Skeletal muscle cell (primary cell): ENCODE measurements around the gene MYO5A.
"Not testable (repeated sequence)": the region's sequence is repeated elsewhere in the genome, so short reads cannot be mapped to it uniquely, and the experiment has no call there.

Source experiments
- DNase-seq: peaks from one replicate; pipeline ENCODE4 v3.0.0-alpha.2; 2010; ENCODE audit warnings: low read depth
- H3K4me3 ChIP-seq: 2 replicates; pipeline ENCODE4 v1.5.1; 2011; ENCODE audit warnings: low read depth, mild to moderate bottlenecking, control low read depth, low read length, moderate library complexity

The MYO5A gene

DNA sequence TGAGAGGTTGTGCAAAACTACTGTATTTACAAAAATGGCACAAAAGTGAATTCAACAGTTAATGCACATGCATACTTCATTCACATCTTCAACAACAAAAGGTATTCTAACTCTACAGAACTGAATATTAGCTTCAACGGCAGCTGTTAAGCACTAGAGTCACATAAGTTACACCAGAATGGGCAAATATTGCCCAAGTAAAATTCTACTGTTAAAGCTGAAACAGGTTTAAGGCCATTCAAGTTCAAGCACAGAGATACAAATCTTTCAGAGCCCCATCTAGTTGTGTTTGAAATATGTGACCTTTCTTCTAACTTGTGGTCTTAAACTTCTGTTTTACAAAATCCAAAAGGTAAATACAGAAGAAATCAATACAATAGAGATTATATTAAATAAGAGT is 22.5 kb upstream of the MYO5A start:
- not testable (repeated sequence) for H3K4me3 ChIP-seq, DNase-seq

DNA sequence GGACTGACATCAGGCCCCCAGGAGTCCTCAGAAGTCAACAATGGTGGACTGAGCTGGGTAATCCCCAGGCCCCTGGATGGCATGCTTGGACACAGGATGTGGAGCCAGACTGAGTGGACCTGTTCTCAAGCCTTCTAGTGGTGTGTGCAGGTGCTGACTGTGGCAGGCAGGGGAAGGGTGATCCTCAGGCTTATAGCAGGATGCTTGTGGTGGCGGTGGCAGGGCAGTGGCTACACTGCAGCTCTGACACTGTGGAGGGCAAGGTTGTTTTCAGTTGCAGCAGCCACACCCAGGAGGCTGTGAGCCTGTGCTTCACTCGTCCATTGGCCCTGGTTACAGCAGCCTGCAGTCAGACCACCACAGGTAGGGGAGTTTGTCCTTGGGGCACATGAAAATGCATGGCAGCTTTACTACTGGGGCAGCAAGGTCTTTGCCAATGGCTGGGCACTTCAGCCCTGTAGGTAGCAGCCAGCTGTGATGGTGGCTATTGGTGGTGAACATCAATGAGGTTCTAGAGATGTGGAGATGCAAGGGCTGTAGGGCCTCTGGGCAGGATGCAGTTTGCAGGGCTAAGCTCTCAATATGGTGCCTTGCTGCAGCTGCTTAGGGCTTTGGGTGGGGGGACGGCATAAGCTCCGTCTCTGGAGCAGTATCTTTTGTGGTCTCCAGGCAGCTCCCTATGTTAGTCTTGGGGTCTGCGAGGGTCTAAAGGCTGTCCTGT is 17.5 kb upstream of the MYO5A start:
- no peak for DNase-seq
- H3K4me3 ChIP-seq = no peak overlapping the region

DNA sequence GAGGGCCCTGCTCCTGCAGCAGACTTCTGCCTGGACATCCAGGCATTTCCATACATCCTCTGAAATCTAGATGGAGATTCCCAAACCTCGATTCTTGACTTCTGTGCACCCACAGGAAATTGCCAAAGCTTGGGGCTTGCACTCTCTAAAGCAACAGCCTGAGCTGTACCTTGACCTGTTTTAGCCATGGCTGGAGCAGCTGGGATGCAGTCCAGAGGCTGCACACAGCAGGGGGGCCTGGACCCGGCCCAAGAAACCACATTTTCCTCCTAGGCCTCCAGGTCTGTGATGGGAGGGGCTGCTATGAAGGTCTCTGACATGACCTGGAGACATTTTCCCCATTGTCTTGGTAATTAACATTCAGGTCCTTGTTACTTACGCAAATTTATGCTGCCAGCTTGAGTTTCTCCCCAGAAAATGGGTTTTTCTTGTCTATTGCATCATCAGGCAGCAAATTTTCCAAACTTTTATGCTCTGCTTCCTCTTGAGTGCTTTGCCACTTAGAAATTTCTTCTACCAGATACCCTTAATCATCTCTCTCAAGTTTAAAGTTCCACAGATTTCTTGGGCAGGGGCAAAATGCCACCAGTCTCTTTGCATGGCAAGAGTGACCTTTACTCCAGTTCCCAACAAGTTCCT is 11.8 kb upstream of the MYO5A start:
- DNase-seq = no peak
- no peak overlapping the region for H3K4me3 ChIP-seq

DNA sequence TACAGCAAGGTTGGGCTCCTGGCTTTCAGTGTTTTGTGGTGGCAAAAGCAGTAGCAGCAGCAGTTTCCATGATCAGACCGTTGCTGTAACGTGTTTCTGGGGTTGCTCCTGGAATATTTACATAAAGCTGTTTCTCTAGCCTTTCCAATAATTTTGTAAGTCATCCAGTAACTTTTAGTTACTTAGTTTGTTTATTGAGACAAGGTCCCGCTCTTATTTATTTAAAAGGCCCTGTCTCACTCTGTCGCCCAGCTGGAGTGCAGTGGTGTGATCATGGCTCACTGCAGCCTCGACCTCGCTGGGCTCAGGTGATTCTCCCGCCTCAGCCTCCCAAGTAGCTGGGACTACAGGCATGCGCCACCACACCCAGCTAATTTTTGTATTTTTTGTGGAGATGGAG is 8.8 kb upstream of the MYO5A start:
- H3K4me3 ChIP-seq = no peak overlapping the region
- no peak for DNase-seq

DNA sequence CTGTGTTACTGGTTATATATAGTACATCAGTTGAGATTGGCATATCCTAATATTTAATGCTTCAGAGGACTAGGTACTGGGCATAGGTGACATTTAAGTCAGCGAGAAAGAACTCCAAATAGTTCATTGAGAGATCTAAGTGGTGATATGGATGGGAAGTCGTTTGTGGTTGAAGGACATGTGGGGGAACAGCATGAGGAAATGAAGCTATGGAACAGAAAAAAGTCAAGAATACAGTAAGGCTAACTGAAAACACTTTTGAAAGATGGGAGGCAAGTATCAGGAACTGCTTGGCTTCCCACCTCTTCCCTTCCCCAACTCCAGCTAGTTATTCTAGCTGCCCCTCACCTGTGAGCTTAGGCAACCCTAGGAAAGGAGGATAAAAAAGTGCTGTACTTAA is 3.7 kb upstream of the MYO5A start:
- no peak overlapping the region for H3K4me3 ChIP-seq
- no peak for DNase-seq

DNA sequence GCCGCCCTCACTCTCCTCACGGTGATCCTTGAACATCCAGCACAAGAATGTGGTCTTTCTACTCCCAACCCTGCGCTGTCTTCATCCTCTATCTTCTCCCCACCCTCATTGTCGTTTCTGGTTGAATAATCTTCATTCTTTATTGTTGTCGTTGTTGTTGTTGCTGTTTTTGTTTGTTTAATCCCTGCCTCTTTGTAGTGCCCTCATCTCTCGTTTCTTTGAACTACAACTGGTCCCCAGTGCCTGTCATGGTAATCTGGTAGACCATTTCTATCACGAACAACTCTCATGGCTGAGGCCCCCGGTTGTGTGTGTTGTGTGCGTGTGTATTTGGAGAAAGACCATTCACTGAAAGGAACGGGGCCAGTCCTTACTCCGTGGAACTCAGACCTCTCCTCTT is 1.3 kb upstream of the MYO5A start:
- H3K4me3 ChIP-seq = peak overlapping the region; percentile 64
- DNase-seq = no peak

DNA sequence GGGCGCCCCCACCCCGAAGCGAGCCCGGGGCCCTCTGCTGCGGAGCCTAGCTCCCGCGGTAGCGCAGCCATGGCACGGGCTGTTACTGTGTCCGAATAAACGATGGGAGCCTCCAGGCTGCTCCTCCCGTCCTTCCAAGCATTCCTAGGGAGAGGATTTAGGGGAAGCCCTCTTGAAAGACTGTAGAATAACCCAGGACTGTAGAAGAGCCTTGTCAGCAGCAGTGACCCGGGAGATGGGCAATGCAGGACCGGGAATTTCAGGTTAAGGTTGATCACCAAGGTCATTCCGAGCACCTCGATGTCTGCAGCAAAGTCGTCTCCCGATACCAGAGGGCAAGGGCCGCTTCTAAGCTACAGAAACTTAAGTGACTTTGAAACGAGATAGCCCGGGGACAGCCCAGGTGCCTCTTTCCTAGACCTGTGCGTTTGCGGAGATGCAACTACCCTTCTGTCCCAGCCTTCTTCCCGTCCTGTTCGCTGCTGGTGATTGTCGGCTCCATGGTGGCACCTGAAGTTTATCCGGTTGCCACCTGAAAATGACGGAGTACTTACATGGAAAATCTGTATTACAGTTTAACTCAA is 753 bp upstream of the MYO5A start:
- DNase-seq = no peak
- H3K4me3 ChIP-seq = peak overlapping the region; percentile 64

DNA sequence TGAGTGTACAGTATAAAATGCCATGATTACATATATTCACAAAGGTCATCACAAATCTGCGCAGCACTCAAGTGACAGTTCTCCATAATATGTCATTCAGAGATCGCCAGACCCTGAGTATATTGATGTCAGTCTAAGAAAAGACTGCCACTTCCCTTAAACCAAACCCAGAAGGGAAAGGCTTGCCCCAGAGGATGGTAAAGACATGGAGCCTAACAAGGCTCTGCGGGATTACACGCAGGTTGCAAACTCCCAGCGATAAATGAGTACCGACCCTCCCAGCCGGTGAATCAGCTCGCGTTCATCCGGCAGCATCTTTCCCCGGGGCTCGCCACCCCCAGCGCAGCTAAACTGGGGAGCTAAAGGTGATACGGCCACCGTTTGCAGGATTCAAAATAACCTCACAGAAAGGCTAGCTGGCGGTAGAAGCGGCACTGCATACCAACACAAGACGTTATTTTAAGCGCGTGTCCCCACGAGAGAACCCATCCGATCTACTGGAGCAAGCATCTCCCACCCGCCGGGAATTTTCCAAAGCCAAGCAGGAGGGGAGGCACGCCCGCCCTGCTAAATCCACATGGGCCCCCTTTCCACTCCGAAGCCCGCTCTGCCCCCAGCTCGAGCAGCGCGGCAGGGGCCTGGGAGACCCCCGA is 643 bp downstream of the MYO5A start:
- no peak for DNase-seq
- H3K4me3 ChIP-seq = peak overlapping the region; percentile 64

DNA sequence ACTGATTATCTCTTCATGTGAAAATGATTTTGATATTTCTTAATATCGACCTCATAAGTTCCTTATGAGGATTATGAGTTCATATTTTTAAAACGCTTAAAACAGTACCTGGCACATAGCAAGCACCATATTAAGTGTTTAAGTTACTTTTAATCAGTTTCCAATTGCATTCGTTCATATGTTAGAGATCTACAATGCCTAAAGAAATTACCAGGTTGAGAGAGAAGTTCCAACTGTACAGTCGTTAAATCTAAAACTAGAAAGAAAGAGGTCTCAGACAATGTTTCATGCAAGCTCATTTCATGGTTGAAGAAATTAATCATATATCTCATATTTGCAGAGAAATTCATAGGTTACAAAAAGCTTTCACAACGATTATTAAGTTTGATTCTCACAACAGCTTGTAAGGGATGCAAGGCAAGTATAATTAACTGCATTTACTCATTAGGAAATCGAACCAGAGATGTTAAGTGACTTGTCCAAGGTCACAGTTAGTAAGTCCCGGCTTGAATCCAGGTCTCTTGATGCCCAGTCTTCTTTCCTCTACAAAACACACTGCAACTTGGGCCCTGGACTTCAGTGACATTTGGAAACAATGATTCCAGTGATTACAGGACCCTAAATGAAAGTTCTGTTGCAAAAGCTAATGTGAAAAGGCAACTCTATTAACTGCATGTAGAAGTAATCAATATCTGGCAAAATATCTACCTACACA is 1.3 kb downstream of the MYO5A start:
- peak overlapping the region; percentile 64 for H3K4me3 ChIP-seq
- DNase-seq = no peak

DNA sequence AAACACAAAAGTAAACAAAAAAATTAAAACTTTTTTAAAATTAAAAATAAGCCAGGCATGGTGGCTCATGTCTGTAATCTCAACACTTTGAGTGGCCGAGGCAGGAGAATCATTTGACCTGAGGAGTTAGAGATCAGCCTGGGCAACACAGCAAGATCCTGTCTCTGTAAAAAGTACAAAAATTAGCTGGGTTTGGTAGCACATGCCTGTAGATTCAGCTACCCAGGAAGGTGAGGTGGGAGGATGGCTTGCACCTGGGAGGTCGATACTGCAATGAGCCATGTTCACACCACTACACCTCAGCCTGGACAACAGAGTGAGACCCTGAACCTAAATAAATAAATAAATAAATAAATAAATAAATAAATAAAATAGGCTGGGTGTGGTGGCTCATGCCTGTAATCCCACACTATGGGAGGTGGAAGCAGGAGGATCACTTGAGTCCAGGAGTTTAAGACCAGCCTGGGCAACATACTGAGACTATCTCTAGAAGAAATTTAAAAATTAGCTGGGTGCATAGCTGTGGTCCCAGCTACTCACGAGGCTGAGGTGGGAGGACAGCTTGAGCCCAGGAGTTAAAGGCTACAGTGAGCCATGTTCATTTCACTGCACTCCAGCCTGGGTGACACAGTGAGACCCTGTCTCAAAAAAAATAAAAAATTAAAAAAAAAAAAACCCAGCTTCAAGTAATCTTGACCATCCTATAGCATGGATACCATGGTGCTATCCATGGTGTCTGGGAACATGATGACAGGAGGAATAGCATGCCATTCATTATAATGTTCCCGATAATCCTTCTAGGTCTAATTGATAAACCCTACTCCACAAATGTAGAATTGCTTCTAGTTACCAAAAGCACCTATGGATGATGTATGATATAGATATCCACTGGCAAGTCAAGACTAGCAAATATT is 4.2 kb downstream of the MYO5A start:
- no peak for DNase-seq
- no peak overlapping the region for H3K4me3 ChIP-seq

DNA sequence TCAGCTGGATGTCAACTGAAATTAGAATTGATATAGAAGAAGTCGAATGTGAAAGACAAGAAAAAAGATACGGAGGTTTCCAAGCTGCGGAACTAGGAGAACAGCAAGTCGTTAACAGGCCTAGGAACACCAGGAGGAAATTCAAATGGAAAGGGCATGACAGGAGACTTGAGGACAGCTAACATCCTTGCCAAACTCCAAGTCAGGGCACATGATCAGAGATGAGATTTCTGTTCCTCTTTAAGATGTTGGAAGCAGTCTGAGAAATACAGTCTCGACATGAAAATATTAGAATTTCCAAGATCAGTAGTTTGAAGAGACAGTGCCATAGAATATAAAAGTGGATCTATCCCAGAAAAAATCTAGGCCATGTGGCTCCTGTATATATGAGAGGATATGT is 5.0 kb downstream of the MYO5A start:
- DNase-seq = no peak
- H3K4me3 ChIP-seq = no peak overlapping the region

DNA sequence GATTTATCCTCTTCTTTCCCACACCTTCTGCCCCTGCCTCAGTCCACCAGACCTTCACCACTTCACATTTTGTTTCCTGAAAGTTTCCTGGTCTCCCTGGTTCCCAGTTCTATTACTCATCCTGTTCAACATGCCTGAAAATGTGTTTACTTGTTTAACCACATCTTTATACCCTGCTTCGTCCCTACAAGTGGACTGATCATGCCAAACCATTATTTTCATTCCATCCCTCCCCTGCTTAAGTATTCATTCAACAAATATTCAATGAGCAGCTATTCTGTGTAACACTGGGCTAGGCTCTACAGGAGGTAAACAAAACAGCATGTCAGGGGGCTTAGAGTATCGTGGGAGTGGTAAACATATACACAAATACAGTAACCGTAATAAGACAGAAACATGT is 5.5 kb downstream of the MYO5A start:
- H3K4me3 ChIP-seq = no peak overlapping the region
- DNase-seq = peak; percentile 49

DNA sequence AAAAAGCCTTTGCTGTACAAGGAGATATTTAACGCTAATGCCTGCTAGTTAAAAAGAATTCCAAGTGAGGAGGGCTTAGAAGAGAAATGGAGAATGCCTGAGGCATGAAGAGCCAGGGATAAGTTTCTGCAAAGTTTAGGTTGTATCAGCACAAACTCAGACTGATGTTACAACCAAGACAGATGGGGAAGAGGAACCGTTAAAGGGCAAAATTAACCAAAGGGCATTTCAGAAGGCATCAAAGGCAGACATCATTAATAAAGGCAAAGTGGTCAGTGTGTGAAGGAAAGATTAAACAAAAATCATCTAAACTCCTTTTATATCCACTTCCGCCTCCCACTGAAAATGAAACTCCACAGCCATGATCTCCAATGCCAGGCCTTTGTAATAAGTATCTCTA is 7.0 kb downstream of the MYO5A start:
- no peak for DNase-seq
- H3K4me3 ChIP-seq = no peak overlapping the region

DNA sequence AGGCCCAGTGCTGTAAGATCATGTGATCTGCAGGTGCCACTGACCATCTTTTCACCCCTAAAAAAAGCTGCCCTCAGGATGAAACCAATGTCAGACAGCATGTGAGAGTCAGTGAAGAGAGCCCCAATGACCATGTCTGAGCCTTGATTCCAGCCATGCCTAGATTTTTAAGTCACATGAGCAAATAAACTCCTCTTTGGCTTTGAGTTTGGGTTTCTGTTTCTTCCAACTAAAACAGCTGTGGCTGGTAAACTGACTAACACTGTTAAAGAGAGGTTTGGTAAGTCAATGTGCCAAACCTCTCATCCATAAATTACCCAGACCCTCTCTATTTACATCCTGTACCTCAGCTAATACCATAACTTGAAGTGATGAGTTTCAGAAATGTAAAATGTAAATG is 8.3 kb downstream of the MYO5A start:
- no peak for DNase-seq
- no peak overlapping the region for H3K4me3 ChIP-seq

DNA sequence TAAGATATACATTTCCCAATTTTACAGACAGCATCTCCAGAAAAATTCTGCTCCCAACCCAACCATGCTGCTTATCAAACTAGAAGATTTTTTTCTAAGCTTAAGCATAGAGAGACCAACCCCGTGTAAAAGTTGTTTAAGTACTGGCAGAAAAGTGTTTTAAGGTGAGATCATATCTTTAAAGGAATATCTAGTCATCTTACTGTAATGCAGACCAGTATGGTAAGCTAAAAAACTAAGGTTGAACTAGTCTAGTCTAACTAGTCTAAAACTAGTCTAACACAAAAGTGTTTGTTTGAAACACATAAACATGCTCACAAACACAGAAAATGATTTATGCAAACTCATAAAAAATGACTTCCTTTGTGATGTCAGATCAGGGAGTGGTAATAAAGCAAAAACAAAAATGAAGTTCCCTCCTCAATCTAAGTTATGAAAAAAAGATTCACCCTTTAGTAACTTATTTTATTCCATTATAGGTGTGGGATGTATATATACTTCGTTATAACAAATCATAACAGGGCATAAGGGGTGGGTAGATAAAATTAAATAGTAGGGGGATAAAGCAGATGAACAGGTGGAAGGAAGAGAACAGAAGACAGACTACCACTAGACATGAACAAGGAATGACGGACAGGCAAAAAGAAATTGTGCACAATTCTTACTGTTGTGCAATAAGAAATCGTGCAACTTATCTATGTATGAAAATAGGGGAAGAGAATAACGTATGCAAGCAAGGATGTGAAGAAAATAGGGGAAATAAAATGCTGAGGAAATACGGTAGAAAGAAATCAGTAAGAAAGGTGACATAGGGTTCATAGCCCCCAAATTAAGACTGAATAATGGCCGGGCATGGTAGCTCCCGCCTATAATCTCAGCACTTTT is 10.0 kb downstream of the MYO5A start:
- no peak overlapping the region for H3K4me3 ChIP-seq
- no peak for DNase-seq

DNA sequence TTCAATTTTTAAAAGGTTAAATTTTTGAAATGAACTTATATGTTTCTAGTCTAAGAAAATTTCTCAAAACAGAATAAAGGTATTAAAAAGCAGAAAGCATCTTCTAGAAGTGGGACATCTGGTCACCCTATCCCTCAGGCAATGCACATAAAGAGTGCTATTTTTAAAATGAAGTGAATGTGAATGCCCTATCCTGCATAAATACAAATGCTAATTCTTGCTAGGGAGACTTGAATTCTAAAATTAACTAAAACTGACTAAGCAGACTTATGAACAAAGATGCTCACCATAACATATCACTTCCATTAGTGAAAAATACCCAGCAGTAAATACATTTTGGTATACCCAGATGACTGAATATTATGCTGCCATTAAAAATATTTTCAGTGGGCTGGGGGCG is 11.7 kb downstream of the MYO5A start:
- no peak overlapping the region for H3K4me3 ChIP-seq
- no peak for DNase-seq

DNA sequence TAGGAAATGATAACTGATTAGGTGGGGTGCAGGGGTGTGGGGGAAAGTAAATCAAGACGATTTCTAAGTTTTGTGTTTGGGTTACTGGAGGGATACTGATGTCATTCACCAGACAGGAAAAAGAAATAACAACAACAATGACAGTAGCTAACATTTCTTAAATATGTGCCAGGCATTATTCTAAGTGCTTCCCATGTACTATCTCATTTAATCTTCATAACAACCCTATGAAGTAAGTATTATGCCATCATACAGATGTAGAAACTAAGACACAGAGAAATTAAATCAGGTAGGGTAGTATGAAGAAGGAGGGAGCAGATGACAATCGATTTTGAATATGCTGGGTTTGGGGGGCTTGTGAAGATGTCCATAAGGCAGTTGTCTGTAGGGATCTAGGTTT is 13.3 kb downstream of the MYO5A start:
- no peak for DNase-seq
- H3K4me3 ChIP-seq = no peak overlapping the region

DNA sequence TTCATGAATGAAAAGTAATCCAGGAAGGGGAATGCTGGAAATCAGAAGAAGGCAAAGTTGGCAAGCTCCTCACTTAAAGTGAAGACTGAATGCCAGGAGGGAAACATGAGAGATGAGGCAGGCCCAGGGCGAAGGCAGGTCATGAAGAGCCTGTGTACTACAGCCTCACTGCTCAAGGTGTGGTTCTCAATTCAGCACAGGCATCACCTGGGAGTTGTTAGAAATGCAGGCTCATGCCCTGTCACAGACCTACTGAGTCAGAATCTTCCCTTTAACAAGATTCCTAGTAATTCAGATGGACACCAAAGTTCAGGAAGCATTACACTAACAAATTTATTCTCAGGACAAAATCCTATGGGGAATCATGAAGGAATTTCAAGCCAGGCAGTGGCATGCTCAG is 14.2 kb downstream of the MYO5A start:
- DNase-seq = no peak
- no peak overlapping the region for H3K4me3 ChIP-seq
